Endothelial cell of hepatic sinusoid (primary cell): ENCODE results near the gene KRTAP4-8.
"Not testable (repeated sequence)": the region's sequence is repeated elsewhere in the genome, so short reads cannot be mapped to it uniquely, and the experiment has no call there.

Source experiments
- in situ Hi-C: cut with HindIII; loops from 2 replicates; pipeline ENCODE4 v1.10.0; 2017; ENCODE audit warnings: low sequenced_read_pairs

The KRTAP4-8 gene

DNA sequence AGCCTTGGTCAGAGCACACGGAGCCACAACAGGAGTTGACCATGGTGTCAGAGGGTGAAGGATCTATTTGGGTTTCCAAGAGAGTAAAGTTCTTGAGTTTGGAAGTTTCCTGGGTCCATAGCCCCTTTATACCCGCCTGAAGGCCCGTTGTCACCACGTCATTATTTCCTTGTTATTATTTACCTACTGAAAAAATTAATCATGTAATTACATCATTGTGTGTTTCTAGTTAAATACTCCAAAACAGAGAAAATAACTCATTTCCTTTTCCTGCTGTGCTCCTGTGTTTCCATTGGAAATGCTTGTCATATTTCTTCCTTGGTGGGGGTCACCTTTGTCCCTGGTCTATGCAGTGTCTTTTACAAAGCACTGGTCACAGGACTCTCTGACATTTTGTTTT, at the start of gene KRTAP4-8:
Gene KRTAP4-8 (minus strand): TSS at position 101 of the 400 bp plus-strand sequence. CDS start 58 bp downstream, at position 43.
- in situ Hi-C loops, result no loop called here

DNA sequence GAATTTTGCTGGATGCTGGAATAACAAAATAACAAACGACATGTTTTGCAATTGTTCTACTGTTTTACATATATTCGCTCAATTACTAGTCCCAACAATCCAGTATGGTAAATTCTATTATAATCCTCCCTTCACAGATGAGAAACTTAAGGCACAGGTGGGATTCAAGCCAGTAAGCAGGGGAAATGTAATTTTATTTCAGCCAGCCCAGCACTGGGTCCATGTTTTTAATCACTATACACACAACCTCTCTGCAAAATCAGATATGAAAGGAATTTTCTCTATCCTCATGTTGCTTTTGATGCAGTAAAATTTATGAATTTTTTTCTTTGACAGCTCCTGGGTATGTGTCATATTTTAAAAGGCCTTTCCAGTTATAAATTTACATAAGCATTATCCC, 47.3 kb upstream of the KRTAP4-8 start:
- in situ Hi-C loops, result no loop called here

DNA sequence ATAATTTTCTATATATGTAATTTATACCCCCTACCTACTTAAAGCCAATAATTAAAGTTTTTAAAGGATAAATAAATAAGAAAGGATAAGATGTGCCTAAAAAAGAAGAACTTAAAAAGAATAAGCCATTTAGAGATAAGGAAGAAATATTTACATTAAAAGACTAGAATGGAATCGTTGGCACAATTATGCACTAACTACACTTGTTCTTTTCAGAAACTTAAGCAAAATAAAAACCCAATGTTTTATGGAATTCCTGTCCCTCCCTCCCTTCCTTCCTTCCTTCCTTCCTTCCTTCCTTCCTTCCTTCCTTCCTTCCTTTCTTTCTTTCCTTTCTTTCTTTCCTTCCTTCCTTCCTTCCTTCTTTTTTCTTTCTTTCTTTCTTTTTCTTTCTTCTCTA, 46.9 kb upstream of the KRTAP4-8 start:
- in situ Hi-C loops, result no loop called here

DNA sequence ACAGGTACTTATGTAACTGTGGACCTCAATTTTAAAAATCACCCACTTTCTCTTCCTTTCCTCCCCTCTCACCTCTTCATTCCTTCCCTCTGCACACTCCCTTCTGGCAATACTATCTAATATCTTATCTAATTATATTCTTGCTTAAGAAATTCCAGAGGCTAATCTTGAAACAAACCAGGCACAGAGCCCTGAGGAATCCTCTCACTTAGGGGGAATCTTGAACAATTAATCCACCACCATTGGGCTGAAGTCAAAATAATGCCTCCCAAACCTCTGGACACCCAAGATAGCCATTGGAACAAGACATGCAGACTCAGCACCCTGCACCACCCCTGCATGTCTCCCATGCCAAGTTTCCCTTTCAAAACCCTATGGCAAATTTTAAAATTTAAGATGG, 43.4 kb upstream of the KRTAP4-8 start:
- in situ Hi-C loops, result no loop called here

DNA sequence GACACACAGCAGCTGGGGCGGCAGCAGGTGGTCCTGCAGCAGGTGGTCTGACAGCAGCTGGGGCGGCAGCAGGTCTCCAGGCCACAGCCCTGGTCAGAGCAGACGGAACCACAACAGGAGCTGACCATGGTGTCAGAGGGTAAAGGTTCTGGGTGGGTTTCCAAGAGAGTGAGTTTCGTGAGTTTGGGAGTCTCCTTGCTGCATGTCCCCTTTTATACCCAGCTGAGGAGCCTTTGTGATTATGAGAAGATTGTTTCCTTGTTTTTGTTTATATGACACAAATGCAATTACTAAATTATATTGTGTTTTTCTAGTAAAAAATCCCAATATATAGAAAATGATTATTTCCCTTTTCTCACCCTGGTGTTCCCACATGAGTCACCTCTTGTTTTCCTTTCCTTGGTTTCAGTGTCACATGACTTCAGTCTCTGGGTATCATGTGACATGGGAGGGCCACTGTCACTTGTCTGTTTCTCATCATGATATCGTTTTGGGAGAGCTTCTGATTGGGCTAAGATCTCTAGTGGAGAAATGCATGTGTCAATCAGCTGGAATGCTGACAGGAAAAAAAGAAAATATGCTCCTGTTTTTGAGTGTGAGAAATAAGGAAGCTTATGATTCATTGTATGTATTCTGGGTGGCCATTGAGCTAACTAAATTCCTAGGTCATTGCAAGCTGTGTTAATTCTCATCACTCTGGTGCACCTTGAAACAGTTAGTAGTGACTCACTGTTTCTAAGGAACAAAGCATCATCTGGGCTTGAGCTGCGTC, 42.6 kb upstream of the KRTAP4-8 start, which contains the start of gene KRTAP4-6:
Gene KRTAP4-6 (minus strand): TSS at position 185 of the 772 bp plus-strand sequence. CDS start 57 bp downstream, at position 128.
- in situ Hi-C loops, result no loop called here

DNA sequence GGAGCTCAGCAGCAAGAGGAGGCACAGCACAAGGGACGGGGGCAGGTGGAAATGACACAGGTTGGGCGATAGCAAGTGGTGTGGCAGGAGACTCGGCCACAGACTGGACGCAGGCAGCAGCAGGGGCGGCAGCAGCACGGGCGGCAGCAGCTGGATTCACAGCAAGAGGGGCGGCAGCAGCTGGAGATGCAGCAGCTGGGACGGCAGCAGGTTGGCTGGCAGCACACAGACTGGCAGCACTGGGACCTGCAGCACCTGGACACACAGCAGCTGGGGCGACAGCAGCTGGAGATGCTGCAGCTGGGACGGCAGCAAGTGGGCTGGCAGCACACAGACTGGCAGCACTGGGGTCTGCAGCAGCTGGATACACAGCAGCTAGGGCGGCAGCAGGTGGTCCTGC, 41.9 kb upstream of the KRTAP4-8 start:
- in situ Hi-C loops, result not testable (repeated sequence)

DNA sequence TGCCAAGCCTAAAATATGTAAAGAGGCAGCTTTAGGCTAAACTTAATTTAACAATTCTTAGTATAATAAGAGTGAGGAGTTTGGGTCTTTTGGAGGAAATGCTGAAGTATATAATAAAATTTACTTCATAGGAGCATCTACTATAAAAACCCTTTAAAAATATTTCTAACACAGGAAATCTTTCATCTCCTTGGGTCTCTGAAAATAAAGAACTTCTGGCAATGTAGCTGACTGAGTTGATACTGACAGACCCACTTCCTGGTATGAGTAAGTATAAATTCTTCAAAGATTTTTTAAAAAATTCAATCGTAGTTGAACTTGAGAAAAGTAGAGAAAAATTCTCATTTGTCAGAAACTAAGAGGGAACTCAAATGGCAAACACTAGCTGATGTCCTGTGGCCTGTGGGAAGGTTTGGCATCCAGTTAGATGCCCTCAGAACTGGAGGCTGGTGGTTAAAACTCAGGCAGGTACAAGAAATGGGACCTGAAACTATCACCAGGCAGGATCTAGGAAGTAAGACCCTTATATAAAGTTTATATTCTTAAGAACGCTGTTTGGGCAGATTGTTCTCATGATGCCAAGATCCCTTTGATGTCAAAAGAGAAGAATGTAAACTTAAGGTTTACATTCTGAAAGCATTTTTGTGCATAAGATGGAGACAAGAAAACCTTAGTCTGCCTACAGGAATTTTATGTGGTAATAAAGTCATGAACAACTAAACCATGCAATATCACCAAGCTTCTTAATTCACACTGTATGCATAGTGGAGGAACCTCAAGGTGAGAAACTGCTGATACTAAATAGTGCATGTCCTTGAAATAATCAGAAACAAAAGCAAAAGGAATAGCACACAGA, 36.2 kb upstream of the KRTAP4-8 start:
- in situ Hi-C loops, result no loop called here

DNA sequence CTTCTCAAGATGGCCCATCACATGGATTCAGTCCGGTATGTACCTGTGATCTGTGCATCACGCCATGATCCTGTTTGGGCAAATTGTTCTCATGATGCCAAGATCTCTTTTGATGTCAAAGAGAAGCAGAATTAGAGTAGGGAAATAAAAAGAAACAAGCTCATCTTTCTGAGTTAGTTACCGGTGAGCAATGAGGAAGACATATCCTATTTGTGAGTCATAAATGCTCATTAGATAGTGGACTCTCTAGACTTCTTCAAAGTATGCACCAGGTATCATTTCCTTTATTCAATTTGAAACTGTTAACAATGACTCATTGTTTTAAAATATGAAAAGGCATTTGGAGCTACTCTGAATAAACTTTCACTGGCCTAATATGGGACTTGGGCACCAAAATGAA, 34.0 kb upstream of the KRTAP4-8 start:
- in situ Hi-C loops, result no loop called here

DNA sequence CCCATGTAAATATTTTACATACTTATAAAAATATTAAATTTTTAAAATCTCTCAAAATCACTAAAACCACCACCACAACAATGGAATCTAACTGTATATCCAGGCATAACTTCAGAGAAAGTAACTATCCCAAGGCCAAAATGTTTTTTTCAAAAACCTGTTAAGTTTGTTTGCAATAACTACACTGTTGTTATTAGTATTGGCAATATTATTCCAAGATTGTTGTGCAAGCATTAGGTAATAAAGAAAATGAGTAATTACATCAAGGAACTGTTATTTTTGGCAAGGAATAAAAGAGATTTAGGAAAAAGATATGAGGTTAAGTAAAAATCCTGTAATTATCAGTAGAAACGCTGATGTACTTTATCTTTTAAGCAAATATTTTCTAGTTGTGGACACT, 29.4 kb upstream of the KRTAP4-8 start:
- in situ Hi-C loops, result no loop called here

DNA sequence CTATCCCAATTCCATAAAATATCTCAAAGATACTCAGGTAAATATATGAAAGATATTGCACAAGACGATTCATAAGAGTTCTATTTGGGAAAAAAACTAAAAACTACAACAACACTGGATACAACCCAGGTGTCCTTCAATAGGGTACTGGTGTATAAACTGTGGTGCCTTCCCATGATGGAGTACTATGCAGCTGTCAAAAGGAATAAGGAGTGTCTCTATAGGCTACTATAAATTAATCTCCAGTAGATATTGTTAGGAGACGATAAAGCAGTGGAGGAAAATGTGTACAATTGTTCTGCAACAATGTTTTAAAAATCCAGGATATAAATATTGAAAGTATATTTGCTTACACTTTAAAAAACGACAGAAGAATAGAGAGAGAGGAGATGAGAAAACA, 28.5 kb upstream of the KRTAP4-8 start:
- in situ Hi-C loops, result no loop called here

DNA sequence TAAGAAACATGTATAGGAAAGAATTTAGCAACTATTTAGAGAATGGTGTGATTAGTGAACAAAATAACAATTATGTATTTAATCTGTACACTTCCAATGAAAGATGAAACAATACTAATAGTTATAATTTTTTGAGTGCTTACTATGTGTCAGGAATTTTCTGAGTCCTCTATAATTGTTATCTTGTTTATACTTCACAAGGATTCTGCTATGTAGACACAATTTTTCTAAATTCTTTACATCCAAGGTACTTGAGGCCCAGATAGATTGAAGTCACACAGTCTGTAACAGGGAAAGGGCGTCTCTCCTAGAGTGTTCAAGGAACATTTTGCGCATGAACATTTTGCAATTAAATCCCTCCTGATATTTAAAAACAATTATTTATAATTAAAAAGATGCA, 27.1 kb upstream of the KRTAP4-8 start:
- in situ Hi-C loops, result no loop called here

DNA sequence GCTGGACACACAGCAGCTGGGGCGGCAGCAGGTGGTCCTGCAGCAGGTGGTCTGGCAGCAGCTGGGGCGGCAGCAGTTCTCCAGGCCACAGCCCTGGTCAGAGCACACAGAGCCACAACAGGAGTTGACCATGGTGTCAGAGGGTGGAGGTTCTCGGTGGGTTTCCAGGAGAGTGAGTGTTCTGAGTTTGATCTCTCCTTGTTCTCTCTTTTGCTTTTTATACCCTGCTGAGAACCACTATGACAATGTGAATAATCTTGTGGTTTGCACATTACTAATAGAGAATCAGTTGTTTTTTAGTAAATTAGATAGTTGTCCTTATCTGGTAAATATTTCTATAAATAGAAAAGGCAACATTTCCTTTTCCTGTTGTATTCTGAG, 26.0 kb upstream of the KRTAP4-8 start, which contains the start of gene KRTAP4-12:
Gene KRTAP4-12 (minus strand): TSS at position 192 of the 381 bp plus-strand sequence. CDS start 60 bp downstream, at position 132.
- in situ Hi-C loops, result not testable (repeated sequence)

DNA sequence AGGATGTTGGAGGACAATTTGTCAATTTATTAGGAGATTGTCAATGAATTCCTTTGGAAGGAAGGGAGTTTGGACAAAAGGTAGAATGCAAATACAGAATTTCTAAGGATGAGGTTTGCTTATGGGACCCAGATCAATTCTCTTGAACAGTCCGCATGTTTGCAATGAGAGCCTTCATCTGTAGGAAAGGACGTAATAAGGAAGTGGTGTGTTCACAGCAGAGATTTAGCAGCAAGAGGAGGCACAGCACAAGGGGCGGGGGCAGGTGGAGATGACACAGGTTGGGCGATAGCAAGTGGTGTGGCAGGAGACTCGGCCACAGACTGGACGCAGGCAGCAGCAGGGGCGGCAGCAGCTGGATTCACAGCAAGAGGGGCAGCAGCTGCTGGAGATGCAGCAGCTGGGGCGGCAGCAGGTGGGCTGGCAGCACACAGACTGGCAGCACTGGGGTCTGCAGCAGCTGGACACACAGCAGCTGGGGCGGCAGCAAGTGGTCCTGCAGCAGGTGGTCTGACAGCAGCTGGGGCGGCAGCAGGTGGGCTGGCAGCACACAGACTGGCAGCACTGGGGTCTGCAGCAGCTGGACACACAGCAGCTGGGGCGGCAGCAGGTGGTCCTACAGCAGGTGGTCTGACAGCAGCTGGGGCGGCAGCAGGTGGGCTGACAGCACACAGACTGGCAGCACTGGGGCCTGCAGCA, 25.5 kb upstream of the KRTAP4-8 start:
- in situ Hi-C loops, result not testable (repeated sequence)

DNA sequence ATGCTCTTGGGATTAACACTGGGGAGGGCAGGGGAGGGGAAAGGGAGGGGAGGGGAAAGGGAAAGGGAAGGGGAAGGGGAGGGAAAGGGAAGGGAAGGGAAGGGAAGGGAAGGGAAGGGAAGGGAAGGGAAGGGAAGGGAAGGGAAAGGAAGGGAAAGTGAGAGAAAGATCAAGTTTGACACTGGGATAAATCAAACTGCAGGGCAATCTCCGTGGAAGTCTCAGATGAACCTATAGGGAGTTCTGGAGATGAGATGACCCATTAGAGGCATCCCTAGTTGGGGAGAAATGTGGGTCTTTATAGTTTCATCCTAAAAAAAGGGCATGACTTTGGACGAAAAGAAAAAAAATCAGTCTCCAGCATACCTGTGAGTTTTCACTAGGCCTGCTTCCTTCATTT, 23.8 kb upstream of the KRTAP4-8 start:
- in situ Hi-C loops, result no loop called here

DNA sequence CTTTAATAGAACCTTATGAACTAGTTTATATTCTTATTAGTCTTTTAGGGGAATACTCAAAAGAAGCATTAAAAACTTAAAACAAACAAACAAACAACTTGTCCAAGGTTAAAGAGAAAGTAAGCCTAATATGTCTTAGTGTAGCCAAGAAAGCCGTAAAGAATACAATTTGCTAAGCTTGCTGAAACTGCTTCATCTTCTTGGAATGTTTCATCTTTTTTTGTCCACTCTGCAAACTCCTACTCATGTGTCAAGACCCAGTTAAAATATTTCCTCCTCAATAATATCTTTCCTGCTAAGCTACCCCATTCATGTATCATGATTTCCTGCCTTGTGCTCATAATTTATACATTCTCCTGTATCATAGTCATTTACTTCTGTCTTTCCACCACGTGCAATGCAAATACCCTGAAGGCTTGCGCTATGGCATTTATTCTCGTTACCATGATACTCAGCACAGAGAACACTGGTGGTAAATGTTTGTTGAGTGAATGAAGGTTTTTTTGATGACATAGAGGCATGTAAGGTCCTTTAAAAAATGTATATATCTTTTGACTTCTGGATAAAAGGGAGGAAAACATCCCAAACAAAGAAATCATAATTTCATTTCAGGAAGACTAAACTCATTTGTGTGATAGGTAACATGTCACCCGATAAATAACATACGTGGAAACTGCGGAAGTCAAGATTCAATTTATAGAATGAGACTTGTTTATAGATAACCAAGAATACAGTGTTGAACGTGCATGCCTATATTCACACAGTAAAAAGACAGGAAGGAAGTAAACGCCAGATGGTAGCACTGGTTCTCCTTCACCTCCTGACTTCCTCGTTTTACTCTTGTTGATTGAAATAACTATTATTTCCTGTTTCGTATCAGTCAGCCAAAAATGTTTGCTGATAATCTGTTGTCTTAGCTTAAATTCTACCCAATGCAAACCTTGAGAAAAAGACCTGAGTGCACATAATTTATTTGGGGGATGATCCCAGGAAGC, 22.1 kb upstream of the KRTAP4-8 start:
- in situ Hi-C loops, result not testable (repeated sequence)

DNA sequence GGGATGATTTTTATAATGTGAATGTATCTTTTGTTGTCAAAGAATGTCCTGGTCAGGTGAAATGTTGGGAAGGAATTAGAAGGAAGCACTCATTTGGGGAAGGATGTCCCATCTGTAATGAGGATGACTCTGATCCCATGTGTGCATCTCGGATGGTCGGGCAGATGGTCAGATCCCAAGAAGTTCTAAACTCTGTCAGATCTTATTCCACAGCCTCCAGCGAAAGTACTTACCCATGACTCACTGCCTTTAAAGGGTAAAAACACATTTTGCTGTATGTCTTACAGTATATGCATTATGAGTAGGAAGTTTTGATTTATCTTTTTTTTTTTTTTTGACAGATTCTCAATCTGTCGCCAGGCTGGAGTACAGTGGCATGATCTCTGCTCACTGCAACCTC, 20.8 kb upstream of the KRTAP4-8 start:
- in situ Hi-C loops, result no loop called here

DNA sequence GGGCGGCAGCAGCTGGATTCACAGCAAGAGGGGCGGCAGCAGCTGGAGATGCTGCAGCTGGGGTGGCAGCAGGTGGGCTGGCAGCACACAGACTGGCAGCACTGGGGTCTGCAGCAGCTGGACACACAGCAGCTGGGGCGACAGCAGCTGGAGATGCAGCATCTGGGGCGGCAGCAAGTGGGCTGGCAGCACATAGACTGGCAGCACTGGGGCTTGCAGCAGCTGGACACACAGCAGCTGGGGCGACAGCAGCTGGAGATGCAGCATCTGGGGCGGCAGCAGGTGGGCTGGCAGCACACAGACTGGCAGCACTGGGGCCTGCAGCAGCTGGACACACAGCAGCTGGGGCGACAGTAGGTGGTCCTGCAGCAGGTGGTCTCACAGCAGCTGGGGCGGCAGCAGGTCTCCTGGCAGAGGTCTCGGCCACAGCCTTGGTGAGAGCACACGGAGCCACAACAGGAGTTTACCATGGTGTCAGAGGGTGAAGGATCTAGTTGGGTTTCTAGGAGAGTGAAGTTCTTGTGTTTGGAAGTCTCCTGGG, 20.0 kb upstream of the KRTAP4-8 start, which contains the start of gene KRTAP4-11:
Gene KRTAP4-11 (minus strand): TSS at position 528 of the 541 bp plus-strand sequence. CDS start 58 bp downstream, at position 470.
- in situ Hi-C loops, result not testable (repeated sequence)

DNA sequence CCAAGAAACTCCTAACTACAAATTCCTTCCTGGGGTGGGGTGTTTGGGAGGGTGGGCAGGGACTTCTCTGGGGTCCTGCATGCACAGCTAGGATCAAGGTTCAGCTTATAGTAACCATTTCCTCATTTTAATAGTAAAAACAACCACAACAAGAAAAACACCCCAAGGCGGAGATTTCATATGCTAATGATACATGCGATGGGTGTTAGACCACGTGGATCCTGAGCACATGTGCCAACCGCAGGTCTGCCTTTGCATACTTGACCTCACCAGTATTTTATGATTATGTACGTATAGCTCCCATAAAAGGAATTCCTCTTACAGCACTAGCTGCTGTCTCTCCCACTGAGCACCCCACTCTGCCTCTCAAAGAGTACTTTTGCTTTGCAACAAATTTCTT, 18.4 kb upstream of the KRTAP4-8 start:
- in situ Hi-C loops, result no loop called here

DNA sequence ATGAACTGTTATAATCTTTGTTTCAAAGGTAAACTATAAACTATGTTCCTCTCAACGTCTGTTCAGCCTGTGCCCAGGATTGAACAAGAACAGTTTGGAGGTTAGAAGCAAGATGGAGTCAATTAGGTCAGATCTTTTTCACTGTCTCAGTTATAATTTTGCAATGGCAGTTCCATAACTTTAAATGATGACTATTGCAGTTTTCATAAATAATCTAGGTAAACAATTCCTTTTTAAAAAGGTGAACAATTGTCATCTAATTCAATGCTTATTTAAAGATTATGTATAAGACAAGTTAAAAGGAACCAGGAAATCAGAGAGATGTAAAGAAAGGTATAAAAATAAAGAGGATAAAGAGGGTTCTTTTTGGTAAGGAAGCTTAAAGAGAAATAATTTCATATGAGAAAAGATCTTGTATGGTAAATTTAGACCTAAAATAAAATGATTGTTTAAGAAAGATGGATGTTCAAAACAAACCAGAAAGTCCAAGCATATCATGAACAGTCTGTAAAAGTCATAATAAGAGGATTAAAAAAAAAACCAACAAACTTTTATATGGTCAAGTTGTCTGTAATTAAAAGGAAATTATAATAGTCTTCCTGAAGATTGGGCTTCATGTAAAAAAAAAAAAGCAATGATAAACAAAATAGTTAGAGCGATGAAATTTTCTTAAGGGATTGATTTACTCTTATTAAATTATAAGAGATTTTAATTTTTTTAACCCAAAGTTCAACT, 13.4 kb upstream of the KRTAP4-8 start:
- in situ Hi-C loops, result no loop called here
